ENCODE measurements around the gene AKAP5. TPM values are rescaled to one million over a fixed set of nuclear protein-coding genes. Genes with fewer than 3 reads are reported as not detected.

AKAP5 gene
- total and polyA plus RNA-seq, 2 of the 8 experiments (the other 6 are each of a cell fraction or from before 2014, with no cell fraction given), result 0.50 to 3.8 TPM

DNA sequence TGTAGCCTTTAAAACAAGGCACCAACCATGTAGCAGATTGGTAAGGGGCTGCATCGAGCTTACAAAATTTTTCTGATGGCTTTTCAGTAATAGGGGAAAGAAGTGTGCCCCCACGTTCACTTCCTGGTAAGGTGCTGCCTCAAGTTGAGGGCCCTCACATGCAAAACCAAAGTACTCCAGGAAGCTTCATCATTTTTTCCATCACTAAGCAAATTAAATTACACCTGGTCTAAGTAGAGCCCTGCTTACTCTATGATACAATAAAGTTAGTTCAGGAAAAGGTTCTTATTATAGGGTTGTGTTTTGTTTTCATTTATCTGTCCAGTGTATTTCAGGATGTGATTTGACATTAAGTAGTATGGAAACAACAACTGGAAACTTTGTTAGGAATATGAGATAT lies 15.0 kb upstream of the AKAP5 start:
- DNase-seq (ENCODE audit: low read depth in 1 of 2, low spot score in 2 of 2) (no peak), FAIRE-seq (no peak)
- Histone ChIP-seq H3K14ac (ENCODE audit: insufficient read length) (no peak overlapping the region), H2AFZ (ENCODE audit: low read length) (no peak overlapping the region), H2BK15ac (ENCODE audit: low read length) (no peak overlapping the region), H4K20me1 (replicated peaks in 1 of 2; ENCODE audit: control insufficient read depth in 1 of 2, insufficient read depth in 2 of 2, low read length in 2 of 2) (peaks cover 0 to 3% of the 10 kb centered on the region in 2 experiments), H3K27me3 (replicated peaks in 1 of 4; ENCODE audit: control insufficient read depth in 3 of 4, extremely low read depth in 1 of 4, insufficient read depth in 3 of 4, low read length in 3 of 4) (no peaks in the 10 kb centered on the region), H4K91ac (replicated peaks; ENCODE audit: insufficient read length, low read length) (no peak overlapping the region), H3K18ac (ENCODE audit: extremely low read depth, low read length) (no peak overlapping the region), H3K9me3 (ENCODE audit: insufficient read depth in 2 of 2, low read depth in 1 of 2, low read length in 1 of 2) (no peaks in the 10 kb centered on the region), H3K36me3 (ENCODE audit: control insufficient read depth in 2 of 4, insufficient read depth in 4 of 4, low read length in 3 of 4) (peaks cover 33 to 80% (median 64%) of the 10 kb centered on the region in 4 experiments), H2BK12ac (ENCODE audit: low read depth, low read length) (no peak overlapping the region), H4K5ac (ENCODE audit: insufficient read length, low read depth, low read length) (no peak overlapping the region), H3K9ac (replicated peaks in 1 of 4; ENCODE audit: extremely low read depth in 1 of 4, low read depth in 3 of 4, low read length in 3 of 4) (no peak overlapping the region), H3K4me1 (replicated peaks in 1 of 4; ENCODE audit: control insufficient read depth in 3 of 4, insufficient read depth in 4 of 4, low read length in 3 of 4) (no peaks in the 10 kb centered on the region), H4K8ac (ENCODE audit: extremely low read depth, insufficient read depth, low read length) (no peak overlapping the region), H2BK5ac (ENCODE audit: low read depth, low read length) (no peak overlapping the region), H3K79me1 (ENCODE audit: low read depth, low read length) (no peaks in the 10 kb centered on the region), H3K23me2 (ENCODE audit: low read depth, low read length) (no peaks in the 10 kb centered on the region), H3K23ac (ENCODE audit: insufficient read length) (no peak overlapping the region), H3K27ac (ENCODE audit: low read depth, low read length) (no peak overlapping the region), H3K4ac (replicated peaks; ENCODE audit: insufficient read length, low read depth, low read length) (no peak overlapping the region), H3K4me2 (ENCODE audit: insufficient read depth in 1 of 2, low read depth in 2 of 2, low read length in 2 of 2) (no peak overlapping the region), H3K79me2 (ENCODE audit: control insufficient read depth in 1 of 2, insufficient read depth in 2 of 2, low read length in 2 of 2) (no peaks in the 10 kb centered on the region), H2BK20ac (ENCODE audit: low read length) (no peak overlapping the region), H2AK5ac (ENCODE audit: low read depth, low read length) (no peak overlapping the region), H3K56ac (replicated peaks; ENCODE audit: insufficient read length, low read depth, low read length) (no peak overlapping the region), H2BK120ac (replicated peaks; ENCODE audit: low read depth, low read length) (no peak overlapping the region), H3K4me3 (ENCODE audit: extremely low read depth in 1 of 4, insufficient read depth in 2 of 4, low read depth in 3 of 4, low read length in 4 of 4) (no peak overlapping the region)
- POLR2A ChIA-PET (ENCODE audit: partially characterized antibody), result interaction anchor here (0.8 to 1.8 kb wide), 4 partner anchors 9 to 27 kb away, joined by 3 to 7 read pairs (median 5); no protein-coding TSS in a partner anchor
- WGBS, 2 experiments (ENCODE audit: extremely low coverage in 1 of 2, insufficient coverage in 1 of 2, insufficient read length in 1 of 2, insufficient replicate concordance in 2 of 2, low coverage in 1 of 2, low lambda C conversion rate in 2 of 2, missing lambda C conversion rate in 1 of 2), result 91% methylated on average over 2 of the region's 2 CpGs; no CpG with 5 or more reads in 1 of the 2 experiments
- CTCF ChIA-PET (ENCODE audit: partially characterized antibody), result interaction anchor here (0.8 to 2.0 kb wide), 3 partner anchors 19 to 186 kb away, joined by 3 to 25 read pairs (median 7); no protein-coding TSS in a partner anchor
- TF ChIP-seq JUN (IDR thresholded peaks at IDR 0.05; ENCODE audit: low read depth, low read length) (no peak), CHD2 (IDR thresholded peaks at IDR 0.05; ENCODE audit: low read length) (no peak), EZH2 (IDR thresholded peaks at IDR 0.05; ENCODE audit: low read depth, low read length, severe bottlenecking) (no peak), RBBP5 (IDR thresholded peaks at IDR 0.05; ENCODE audit: borderline replicate concordance, low read depth, low read length) (no peak), FOSL1 (IDR thresholded peaks at IDR 0.05; ENCODE audit: insufficient read depth, low read depth, low read length) (no peak), TCF12 (IDR thresholded peaks at IDR 0.05; ENCODE audit: low read depth, low read length) (no peak), BCL11A (IDR thresholded peaks at IDR 0.05; ENCODE audit: low read depth in 2 of 2, low read length in 2 of 2) (no peak), SIRT6 (IDR thresholded peaks at IDR 0.05; ENCODE audit: low read length) (no peak), NRF1 (IDR thresholded peaks at IDR 0.05; ENCODE audit: low read depth, low read length) (no peak), SUZ12 (IDR thresholded peaks at IDR 0.05; ENCODE audit: low read length) (no peak)
